ENCODE results near the gene EFNB2.

EFNB2 gene

DNA sequence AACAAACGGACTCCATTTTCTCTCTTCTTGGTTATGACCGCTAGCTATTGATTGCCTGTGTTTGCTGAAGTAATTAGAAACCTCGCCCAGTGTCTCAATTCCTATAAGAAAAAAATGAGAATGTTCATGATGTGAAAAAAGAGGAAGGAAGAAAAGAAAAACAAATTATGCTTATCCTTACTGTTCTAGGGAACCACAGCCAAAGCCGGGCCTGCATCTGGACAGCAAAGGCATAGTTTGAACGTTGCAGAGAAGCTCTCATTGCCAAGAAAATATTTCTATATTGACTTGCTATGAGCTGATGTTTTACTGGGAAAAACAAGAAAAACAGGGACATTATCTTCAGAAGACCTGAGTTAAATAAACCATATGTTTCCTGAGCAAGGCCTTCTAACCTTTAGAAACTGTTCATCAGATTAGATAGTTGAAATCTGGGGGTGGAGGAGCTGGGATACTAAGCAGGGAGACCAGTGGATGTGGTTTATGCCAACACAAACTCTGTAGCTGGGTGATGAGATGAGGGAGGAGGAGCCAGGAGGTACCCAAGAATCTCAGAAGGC is 55.0 kb downstream of the EFNB2 start:
- DNase-seq = no peak

DNA sequence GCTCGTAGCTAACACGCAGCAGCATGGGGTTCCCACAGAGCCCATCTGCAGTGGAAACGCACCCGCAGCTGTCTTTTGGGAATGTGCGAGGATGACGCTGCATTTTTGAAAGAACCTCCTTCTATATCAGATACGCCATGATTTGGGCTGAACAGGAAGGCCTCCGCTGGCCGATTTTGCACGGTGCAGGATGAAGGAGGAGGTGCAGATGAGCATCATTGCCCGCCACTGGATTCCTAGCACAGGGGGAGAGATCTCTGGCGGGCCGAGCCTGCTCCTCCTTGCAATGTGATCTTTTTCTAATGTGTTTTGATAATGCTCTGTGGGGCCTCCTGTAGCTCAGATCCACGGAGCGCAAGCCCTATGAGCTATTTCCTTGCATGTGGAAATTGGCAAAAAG is 55.5 kb downstream of the EFNB2 start:
- no peak for DNase-seq

DNA sequence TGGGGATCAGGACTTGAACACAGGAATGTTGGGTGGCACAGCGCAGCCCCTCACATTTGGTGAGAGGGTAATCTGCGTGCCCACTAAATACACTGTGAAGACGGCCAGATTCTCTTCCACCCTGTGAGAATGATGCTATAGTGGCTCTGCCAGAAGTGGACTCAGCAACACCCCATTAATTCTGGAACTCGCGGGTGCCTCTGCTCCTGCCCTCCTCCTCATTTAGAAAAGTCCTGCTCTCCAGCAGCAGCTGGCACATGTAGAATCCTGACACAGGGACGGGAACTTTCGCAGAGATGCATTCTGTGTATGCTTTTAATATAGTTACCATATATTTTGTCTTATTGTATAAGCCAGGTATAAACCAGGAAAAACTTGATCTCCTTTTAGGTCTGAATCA is 57.3 kb downstream of the EFNB2 start:
- no peak for DNase-seq

DNA sequence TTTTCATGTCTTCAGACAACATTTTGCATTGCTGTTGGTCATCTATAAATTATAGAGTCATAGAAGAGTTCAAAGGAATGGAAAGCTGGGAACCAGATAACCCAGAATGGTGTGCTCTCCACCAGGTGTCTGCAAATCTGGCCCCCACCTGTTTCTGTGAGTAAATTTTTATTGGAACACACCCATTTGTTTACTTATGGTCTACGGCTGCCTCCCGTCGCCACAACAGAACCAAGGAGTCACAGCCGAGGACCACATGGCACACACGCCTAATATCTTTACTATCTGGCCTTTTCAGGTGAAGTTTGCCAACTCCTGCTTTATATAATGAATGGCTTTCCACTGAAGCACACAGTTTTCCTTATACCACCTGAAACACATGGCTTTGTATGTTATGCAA is 58.2 kb downstream of the EFNB2 start:
- DNase-seq = no peak

DNA sequence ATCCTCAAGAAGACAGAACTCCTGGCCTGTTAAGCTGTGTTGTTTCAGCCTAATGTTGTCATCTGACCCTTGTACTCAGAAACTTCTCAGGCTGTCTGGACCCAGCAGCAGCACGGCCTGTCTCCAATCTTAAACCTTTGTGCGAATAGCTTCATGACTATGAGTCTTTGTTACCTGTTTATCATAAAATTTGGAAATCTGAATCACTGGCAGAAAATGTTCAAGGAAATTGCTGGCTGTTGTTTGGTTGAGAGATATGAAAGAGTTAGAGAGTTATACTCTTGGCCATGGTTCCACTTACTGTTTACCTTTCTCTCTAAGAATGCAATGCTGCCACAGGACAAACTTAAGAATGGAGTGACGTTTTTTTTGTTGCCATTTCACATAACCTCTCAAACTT is 59.6 kb downstream of the EFNB2 start:
- DNase-seq = no peak

DNA sequence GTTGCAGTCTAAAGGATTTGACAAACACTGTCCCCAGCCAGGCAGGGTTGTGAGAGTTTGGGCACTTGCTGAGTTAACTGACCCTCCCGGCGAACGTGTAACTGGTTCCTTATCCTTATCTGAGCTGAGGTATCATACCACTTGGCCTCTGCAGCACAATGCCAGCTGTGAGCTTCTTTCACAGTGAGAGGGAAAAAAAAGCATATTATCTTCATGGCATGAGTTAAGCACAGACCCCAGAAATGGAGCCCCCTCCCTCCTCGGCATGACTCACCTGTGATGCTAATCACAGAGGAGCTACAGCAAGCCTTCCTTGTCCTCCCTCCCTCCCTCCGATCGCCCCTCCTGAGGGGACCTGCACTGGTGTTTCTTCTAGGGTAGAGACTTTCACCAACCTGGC is 60.5 kb downstream of the EFNB2 start:
- no peak for DNase-seq

DNA sequence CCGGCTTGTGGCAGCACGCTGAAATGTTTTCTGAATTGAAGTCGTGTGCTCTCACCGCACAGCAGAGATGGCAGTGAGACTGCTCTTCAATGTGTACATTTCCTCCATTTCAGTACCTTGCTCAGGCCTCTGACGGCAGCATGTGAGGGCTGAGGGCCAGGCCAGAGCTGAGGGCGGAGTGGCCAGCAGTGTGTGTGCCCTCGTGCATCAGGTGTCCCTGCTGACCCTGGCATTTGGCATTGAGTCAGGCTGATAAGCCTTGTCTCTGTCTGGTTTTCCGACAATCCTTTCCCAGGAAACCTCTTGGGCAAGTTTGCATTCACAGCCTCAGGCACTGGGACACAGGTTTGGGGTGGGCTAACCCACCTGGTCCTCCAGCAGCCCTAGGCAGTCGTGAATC is 62.3 kb downstream of the EFNB2 start:
- DNase-seq = no peak

DNA sequence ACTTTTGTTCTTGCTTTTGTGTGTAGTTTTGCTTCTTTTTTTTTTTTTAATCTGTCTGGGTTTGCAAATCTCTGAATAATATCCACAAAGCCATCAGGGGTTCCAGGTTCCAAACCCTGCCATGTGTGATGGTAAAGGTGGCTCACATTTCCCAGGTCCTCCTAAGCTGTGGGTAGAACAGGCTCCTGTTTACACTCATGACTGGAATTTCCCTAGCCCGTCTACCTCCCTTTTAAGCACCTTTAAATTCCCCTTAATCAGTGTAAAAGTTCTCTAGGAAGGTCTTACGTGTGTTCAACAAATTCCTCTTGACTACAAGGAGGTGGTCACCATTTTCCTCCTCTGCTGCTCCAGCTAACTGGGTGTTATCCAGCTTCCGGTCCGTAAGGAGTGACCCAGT is 62.8 kb downstream of the EFNB2 start:
- no peak for DNase-seq

DNA sequence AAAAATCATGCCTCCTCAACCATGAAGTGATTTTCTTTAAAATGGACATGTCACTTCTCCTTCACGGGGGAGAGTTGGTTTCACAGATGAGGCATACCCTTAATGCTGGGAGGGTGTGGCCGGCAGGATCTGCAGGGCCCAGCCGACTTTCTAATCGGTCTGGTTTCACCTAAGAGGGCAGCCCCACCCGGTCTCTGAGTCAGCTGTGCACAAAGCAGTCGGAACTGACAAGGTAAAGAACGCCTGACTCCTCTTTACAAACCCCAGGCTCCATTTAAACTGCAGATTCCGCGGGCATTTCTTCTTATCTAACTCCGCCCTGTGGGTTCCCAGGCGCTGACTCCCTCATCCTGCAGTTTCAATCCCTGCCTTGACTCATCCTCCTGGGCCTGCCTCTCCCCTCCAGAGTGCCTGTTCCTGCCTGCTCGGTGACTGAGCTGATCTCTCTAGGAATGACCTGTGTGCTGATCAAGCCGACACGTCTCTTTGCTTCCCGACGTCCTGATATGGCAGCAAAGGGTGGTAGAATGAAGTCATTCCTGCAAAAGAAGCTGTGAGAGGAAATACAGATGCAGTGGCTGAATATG is 63.4 kb downstream of the EFNB2 start:
- no peak for DNase-seq

DNA sequence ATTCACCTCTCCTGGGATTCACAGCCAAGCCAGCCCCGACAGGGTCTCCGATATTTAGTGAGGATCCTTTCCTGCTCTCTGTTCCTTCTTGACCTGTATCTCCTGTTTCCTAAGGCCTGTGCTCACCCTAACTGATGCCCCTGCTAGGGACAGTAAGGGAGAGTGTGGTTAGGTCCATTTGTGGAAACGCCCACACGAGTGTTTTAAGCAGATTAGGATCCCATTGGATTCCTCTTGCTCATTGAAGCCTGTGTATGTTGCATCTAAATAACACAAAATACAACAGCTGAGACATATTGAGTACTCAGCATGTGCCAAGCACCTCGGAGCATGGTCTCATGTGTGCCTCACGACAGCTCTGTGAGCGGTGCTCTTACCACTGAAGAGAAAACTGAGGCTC is 64.9 kb downstream of the EFNB2 start:
- DNase-seq = no peak

DNA sequence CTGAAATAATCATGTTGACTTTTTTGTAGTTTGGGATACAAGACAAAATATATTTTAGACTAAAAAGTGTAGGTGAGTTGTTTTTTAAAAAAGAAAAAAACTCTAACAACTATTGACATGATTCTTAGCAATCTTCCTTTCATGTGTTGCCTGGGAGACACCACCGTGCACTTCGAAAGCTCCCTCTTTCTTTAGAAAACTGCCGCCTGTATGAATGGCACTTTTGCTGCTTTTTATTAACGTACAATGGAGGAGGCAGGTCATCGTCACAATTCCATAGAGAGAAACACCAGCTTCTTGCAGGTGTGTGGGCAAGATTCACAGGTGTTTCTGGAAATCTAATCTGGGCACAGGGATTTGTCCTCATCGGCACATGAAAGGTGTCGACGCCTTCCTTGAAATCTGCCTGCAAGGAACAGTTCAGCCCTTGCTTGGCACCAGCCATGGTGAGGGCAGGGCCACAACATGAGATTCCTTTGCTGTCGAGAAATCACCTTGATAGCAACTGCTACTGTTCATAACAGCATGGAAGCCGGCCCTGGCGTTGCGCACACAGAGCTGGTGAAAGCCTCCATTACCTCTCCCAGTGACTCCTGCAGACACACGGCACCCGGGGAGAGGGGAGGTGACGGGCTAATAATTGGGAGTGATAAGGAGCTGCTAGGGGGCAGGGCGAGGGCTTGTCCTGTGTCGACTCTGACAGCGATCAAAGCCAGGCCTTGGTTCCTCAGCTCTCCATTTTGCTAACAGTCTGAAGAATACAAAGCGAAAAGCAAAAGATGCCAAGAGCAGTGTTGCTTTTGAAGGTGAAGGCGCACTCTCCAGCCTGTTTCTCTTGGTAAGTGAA is 66.5 kb downstream of the EFNB2 start:
- no peak for DNase-seq

DNA sequence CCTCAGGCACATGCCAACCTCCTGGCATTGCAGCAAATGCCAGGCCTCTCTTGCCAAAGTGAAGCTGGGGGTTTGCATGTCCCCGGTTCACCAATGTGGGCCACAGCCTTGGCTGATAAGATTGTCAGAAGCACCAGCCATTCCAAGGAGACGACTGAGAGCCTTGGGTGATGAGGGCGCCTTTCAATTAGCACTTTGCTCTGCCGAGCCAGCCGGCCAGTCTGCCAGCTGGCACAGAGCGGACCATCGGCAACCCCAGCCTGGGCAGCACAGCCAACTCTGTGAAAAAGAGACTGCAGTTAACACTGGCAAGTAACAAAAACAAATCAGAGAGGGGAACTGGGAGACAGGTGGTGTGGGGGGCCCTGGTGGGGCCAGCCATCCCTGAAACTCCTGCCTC is 67.3 kb downstream of the EFNB2 start:
- no peak for DNase-seq

DNA sequence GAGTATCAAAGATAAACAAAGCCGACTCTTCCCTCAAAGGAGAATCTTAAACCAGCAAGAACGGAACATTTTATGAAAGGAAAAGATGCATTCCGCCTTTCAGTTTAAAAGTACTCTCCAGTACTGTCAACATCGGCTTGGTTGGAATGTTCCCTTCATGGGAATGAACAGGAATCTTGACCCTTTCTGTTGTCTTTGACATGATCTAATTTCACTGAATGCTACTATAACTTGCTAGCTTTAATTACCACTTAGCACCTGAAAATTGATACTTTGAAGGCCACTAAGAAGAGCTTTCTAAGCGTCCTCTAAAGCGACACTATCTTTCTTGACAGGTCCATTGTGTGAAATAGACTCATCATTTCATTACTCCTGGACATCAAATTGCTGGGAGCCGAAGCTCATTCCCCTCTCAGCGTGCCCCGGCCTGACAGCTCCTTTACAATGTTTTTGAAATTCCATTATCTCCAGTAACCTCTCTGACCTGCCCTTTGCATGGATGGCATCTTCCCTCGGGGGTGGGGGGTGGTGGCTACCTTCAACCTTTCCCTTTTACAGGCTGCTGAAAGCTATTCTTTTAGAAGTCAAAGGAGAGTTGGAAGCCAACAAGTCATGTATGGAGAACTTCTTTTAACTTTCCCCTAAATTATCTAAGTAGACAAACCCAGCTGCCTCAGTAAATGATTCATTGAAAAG is 67.9 kb downstream of the EFNB2 start:
- DNase-seq = no peak

DNA sequence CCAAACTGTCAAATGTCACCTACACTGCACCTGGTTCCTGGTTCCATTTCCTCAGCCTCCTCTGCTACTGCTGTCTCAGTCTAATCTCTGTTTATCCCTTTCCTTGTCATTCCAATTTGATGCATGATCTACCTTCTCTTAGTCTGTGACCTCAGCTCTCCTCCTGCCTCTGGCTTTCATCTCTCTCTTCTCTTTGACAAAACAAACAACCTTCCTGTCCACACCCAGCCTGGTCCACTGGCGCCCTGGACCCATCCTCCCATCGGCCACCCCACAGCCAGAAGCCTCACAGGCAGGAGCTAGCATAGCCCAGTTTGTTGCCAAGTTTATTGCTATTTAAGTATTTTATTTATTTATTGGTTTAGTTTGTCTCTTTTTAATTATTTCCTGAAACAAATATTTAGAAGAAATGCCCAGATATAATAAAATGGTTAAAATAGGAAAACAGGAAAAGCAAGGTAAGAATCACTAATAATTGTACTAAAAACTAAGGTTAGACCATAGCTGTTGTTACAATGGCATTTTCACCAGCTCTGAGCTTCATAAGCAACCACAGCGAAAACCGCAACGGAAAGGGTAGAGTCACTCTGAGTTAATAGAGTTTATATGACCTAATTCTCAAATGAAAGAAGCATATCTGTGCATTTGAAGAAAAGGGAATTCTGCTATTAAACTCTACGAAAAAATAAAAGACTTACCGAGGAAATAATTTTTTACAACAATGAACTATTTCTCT is 68.6 kb downstream of the EFNB2 start:
- no peak for DNase-seq

DNA sequence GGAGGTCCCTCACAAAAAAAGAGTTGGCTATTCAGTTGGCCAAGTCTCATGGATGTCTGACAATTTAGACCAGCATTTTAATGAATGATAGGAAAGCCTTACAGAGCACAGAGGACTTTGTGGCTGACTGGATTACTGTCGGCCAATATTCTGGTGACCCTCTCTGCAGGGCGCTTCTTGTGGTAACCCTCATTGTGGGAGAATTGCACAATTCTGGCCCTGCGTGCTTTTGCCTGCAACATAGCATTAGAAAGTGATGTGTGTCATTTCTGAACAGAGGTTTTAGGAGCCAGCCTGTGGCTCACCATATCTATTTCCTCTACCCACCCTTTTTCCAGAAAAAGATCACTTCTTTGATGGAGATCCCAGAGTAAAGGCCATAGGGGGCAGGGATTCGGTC is 71.4 kb downstream of the EFNB2 start:
- DNase-seq = no peak

DNA sequence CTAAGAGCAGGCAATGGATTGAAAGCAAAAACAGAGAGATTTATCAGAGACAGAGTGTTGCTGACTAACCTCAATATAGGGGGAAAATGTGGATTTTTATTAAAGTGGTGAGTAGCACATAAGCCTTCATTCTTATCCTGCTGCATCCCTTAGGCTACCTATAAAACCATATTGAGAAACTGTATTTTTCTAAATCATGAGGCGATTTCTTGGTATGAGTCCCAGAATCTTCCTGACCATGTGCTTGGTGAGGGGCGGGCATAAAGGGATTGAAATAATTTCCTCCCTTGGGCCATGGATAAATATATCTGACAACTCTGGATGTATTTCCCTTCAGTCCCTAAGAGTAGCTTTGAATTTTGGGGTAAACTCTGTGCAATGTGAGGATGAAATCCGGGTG is 72.8 kb downstream of the EFNB2 start:
- no peak for DNase-seq

DNA sequence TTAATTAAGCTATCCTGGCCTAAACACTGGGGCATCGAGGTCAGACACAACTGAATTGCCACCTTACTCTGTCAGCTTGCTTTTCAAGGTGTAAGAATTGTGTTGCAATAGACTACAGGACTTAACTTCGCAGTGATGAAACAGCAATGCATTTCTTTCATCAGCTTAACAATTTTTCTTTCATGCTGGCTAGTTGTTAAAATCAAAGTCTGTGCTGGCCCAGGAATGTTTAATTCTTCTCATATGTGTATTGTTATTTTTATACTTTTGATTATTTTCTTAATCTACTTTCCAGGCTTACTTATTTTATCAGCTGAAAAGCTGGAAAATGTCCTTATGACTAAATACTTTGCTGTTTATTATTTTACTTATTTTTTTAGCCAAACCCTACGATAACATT is 79.7 kb downstream of the EFNB2 start:
- DNase-seq = no peak

DNA sequence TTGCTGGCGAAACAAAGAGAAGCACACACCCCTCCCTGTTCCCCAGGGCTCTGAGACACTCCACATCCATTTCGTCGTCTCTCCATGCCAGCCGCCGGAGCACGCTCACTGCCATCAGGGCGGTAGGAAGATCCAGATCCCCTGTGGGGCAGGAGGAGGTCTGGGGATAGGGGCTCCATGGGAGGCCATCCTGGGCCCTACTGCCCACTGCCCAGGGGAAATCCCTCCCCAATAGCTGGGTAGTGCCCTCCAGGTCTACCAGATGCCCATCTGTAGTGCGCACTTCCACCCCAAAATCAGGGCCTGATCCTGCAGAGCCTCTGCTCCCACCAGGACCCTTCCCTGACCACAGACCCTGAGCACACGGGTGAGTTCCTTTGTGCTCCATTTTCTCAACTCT is 80.3 kb downstream of the EFNB2 start:
- no peak for DNase-seq

DNA sequence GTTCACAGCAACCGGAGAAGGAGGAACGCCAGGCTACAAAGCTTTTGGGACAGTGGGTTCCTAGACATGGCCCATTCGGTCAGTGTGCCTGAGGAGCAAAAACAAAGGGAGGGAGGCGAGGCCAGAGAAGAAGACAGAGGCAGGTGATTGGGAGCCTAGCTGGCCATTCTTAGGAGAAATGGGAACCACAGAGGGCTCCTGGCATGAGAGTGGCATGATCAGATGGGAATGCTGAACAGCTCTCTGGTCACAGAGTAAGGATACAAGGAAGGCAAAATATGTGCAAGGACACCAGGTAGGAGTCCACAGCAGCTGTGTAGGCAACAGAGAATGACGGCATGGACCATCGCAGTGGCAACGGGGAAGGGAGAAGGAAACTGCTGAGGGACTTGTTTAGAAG is 82.4 kb downstream of the EFNB2 start:
- no peak for DNase-seq

DNA sequence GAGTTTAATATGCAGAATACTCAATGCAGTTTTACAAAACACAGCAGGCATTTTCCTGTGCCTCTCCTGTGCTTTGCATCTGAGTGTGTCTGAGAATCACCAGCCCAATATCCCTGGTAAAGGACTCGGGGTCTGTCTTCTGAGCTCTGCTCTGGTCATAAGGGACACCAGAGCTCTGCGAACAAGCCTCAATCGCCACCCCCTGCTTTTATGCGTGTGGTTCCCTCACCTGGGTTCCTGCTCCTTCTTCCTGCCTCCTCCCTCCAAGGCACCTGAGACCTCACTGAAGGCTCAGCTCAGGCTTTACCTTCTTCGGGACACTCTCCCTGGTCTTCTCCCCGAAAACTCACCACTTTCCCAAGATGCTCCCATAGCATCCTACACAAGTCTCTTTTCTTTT is 84.5 kb downstream of the EFNB2 start:
- DNase-seq = no peak

DNA sequence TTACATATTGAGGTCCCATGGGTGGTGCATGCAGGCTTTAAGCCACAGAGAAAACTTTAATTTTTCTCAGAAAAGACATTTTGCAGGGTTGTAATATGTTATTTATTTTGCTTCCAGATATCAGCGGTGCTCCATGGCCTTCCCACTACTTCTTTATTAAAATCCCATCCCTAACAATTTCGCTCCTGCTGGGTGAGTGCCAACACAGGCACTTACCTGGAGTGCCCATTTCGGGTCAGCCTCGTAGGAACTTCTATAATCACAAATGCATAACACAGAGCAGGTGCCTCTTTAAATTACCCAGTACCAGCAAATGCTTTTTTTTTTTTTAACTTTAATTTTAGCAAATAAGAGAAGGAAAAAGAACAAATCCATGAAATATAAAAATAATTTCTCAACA is 86.4 kb downstream of the EFNB2 start:
- DNase-seq = no peak

DNA sequence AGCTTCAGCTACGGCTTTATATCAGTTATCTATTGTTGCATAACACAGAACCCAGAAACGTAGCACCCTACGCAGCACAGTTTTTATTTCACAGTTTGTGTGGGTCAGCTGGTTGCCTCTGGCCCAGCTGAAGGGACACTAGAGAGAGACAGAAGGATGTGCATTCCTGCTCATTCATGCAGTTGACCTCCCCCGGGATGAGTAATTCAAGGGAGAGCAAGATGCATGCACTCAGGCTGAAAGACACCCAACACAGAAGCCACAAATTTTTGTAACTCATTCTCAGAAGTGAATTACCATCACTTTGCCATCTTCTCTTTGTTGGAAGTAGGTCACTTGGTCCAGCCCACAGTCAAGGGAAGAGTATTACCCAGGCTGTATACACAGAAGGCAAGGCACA is 89.5 kb downstream of the EFNB2 start:
- DNase-seq = no peak

DNA sequence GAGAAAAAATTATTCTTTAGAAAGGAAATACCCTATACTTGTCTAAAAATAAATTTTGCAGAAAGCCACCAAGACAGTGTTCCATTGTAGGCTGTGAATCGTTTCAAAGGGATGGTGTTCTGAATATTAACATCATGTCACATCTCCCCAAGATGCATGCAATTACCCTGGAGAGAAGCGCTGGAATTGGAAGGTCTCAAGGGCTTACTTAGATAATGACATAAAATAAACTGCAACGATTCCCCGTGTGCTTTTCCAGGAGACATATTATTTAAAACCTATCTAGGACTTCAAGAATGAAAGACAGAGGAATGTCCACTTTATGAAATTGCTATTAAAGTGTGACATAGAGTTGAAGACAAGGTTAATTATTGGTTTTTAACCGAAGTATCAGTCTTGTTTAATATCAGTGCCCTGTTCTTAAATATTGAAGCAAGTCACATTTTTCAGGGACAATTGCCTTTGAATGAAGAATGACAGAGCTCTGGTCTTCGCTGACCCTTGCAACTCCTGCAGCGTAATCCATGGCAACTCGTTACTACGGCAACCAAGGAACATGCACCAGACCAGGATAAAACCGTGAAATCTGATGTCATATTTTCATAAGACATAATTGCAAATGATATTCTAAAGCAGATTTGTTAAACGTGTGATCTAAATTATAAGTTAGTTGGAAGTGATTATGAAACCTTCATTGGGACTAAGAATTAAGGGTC is 91.7 kb downstream of the EFNB2 start:
- no peak for DNase-seq
